Measurements from ENCODE around the gene DCP1A. TPM values are rescaled to one million over a fixed set of nuclear protein-coding genes. Genes with fewer than 3 reads are reported as not detected.
"Not testable (repeated sequence)": the region's sequence is repeated elsewhere in the genome, so short reads cannot be mapped to it uniquely, and the experiment has no call there.

The DCP1A gene
- total and polyA plus RNA-seq, 5 donors from 2014 or later: 47.7 to 63.6 (median 50.6) TPM

GRCh38 chr3:53300826-53301225 is 46.5 kb downstream of the DCP1A start:
- H3K36me3 ChIP-seq (ENCODE audit: control insufficient read depth, insufficient read depth, low read length): peaks cover 59% of the 10 kb centered on the region
- H3K4me3 ChIP-seq (ENCODE audit: low read depth, low read length): no peak overlapping the region
- no peaks in the 10 kb centered on the region for H3K4me1 ChIP-seq (ENCODE audit: control insufficient read depth, insufficient read depth, low read length, poor library complexity, severe bottlenecking)
- H3K27me3 ChIP-seq (ENCODE audit: control insufficient read depth, insufficient read depth, low read length): no peaks in the 10 kb centered on the region
- DNase-seq (no peak), ATAC-seq (ENCODE audit: low read depth in 2 of 2) (no peak)
- Mint-ChIP-seq H3K4me3 (no peak overlapping the region), H3K36me3 (peaks cover 28% of the 10 kb centered on the region), H3K27ac (no peak overlapping the region), H3K4me1 (peaks cover 4 to 8% (median 4%) of the 10 kb centered on the region in 4 donors), H3K27me3 (no peaks in the 10 kb centered on the region), H3K9me3 (no peaks in the 10 kb centered on the region)
- no peaks in the 10 kb centered on the region for H3K9me3 ChIP-seq (ENCODE audit: control insufficient read depth in 2 of 2, low read length in 2 of 2)
- H3K27ac ChIP-seq (ENCODE audit: insufficient read depth, low read length, poor library complexity, severe bottlenecking): no peak overlapping the region

- H3K27ac Mint-ChIP-seq; H3K4me1 Mint-ChIP-seq; H3K9me3 ChIP-seq (ENCODE audit: control insufficient read depth in 2 of 2, low read length in 2 of 2); H3K27me3 ChIP-seq (ENCODE audit: control insufficient read depth, insufficient read depth, low read length); H3K27me3 Mint-ChIP-seq; H3K4me3 ChIP-seq (ENCODE audit: low read depth, low read length); H3K4me1 ChIP-seq (ENCODE audit: control insufficient read depth, insufficient read depth, low read length, poor library complexity, severe bottlenecking); H3K9me3 Mint-ChIP-seq; H3K4me3 Mint-ChIP-seq; H3K27ac ChIP-seq (ENCODE audit: insufficient read depth, low read length, poor library complexity, severe bottlenecking): not testable (repeated sequence)
- peaks cover 25% of the 10 kb centered on the region for H3K36me3 Mint-ChIP-seq
- peaks cover 59% of the 10 kb centered on the region for H3K36me3 ChIP-seq (ENCODE audit: control insufficient read depth, insufficient read depth, low read length)
- DNase-seq: peak in 2 of 3 donors; percentile 58 to 59
- peak; percentile 61 to 73 for ATAC-seq (ENCODE audit: low read depth in 2 of 2)
Measured at GRCh38 chr3:53299611-53300023, 47.7 kb downstream of the DCP1A start.

GRCh38 chr3:53295410-53295809 is 51.9 kb downstream of the DCP1A start:
- Mint-ChIP-seq H3K4me3 (no peak overlapping the region), H3K4me1 (peaks cover 4 to 8% (median 5%) of the 10 kb centered on the region in 4 donors), H3K27ac (no peak overlapping the region), H3K27me3 (no peaks in the 10 kb centered on the region), H3K9me3 (no peaks in the 10 kb centered on the region), H3K36me3 (peaks cover 20% of the 10 kb centered on the region)
- no peaks in the 10 kb centered on the region for H3K9me3 ChIP-seq (ENCODE audit: control insufficient read depth in 2 of 2, low read length in 2 of 2)
- peaks cover 43% of the 10 kb centered on the region for H3K36me3 ChIP-seq (ENCODE audit: control insufficient read depth, insufficient read depth, low read length)
- H3K4me1 ChIP-seq (ENCODE audit: control insufficient read depth, insufficient read depth, low read length, poor library complexity, severe bottlenecking): no peaks in the 10 kb centered on the region
- H3K27me3 ChIP-seq (ENCODE audit: control insufficient read depth, insufficient read depth, low read length): no peaks in the 10 kb centered on the region
- ATAC-seq (ENCODE audit: low read depth in 2 of 2) (no peak), DNase-seq (no peak)
- H3K27ac ChIP-seq (ENCODE audit: insufficient read depth, low read length, poor library complexity, severe bottlenecking): no peak overlapping the region
- no peak overlapping the region for H3K4me3 ChIP-seq (ENCODE audit: low read depth, low read length)

- DNase-seq: no peak
- Histone ChIP-seq H3K4me1 (ENCODE audit: control insufficient read depth, insufficient read depth, low read length, poor library complexity, severe bottlenecking) (no peaks in the 10 kb centered on the region), H3K4me3 (ENCODE audit: low read depth, low read length) (no peak overlapping the region), H3K27me3 (ENCODE audit: control insufficient read depth, insufficient read depth, low read length) (no peaks in the 10 kb centered on the region), H3K36me3 (ENCODE audit: control insufficient read depth, insufficient read depth, low read length) (peaks cover 43% of the 10 kb centered on the region), H3K27ac (ENCODE audit: insufficient read depth, low read length, poor library complexity, severe bottlenecking) (no peak overlapping the region), H3K9me3 (ENCODE audit: control insufficient read depth in 2 of 2, low read length in 2 of 2) (no peaks in the 10 kb centered on the region)
- H3K9me3 Mint-ChIP-seq: no peaks in the 10 kb centered on the region
- peaks cover 0 to 2% (median 0%) of the 10 kb centered on the region in 4 donors for H3K4me1 Mint-ChIP-seq
- ATAC-seq (ENCODE audit: low read depth in 2 of 2): no peak
- no peak overlapping the region for H3K4me3 Mint-ChIP-seq
- H3K27ac Mint-ChIP-seq: peak overlapping the region in 1 of 3 donors; percentile 26
- H3K27me3 Mint-ChIP-seq: no peaks in the 10 kb centered on the region
- H3K36me3 Mint-ChIP-seq: peaks cover 25% of the 10 kb centered on the region
Measured at GRCh38 chr3:53293867-53294266, 53.5 kb downstream of the DCP1A start.

- no peaks in the 10 kb centered on the region for H3K9me3 ChIP-seq (ENCODE audit: control insufficient read depth in 2 of 2, low read length in 2 of 2)
- no peaks in the 10 kb centered on the region for H3K27me3 ChIP-seq (ENCODE audit: control insufficient read depth, insufficient read depth, low read length)
- Mint-ChIP-seq H3K27me3 (no peaks in the 10 kb centered on the region), H3K4me1 (peaks cover 0 to 2% (median 0%) of the 10 kb centered on the region in 4 donors), H3K27ac (no peak overlapping the region), H3K36me3 (peaks cover 46% of the 10 kb centered on the region), H3K4me3 (no peak overlapping the region), H3K9me3 (no peaks in the 10 kb centered on the region)
- DNase-seq: no peak
- no peak for ATAC-seq (ENCODE audit: low read depth in 2 of 2)
- H3K4me3 ChIP-seq (ENCODE audit: low read depth, low read length): no peak overlapping the region
- no peak overlapping the region for H3K27ac ChIP-seq (ENCODE audit: insufficient read depth, low read length, poor library complexity, severe bottlenecking)
- H3K4me1 ChIP-seq (ENCODE audit: control insufficient read depth, insufficient read depth, low read length, poor library complexity, severe bottlenecking): no peaks in the 10 kb centered on the region
- H3K36me3 ChIP-seq (ENCODE audit: control insufficient read depth, insufficient read depth, low read length): peaks cover 56% of the 10 kb centered on the region
Measured at GRCh38 chr3:53288214-53288613, 59.1 kb downstream of the DCP1A start.

- peaks cover 46% of the 10 kb centered on the region for H3K36me3 Mint-ChIP-seq
- Histone ChIP-seq H3K27me3 (ENCODE audit: control insufficient read depth, insufficient read depth, low read length) (no peaks in the 10 kb centered on the region), H3K27ac (ENCODE audit: insufficient read depth, low read length, poor library complexity, severe bottlenecking) (no peak overlapping the region), H3K36me3 (ENCODE audit: control insufficient read depth, insufficient read depth, low read length) (peaks cover 55% of the 10 kb centered on the region), H3K4me1 (ENCODE audit: control insufficient read depth, insufficient read depth, low read length, poor library complexity, severe bottlenecking) (no peaks in the 10 kb centered on the region), H3K4me3 (ENCODE audit: low read depth, low read length) (no peak overlapping the region), H3K9me3 (ENCODE audit: control insufficient read depth in 2 of 2, low read length in 2 of 2) (no peaks in the 10 kb centered on the region)
- no peak overlapping the region for H3K4me3 Mint-ChIP-seq
- DNase-seq (no peak), ATAC-seq (ENCODE audit: low read depth in 2 of 2) (no peak)
- H3K9me3 Mint-ChIP-seq: no peaks in the 10 kb centered on the region
- no peaks in the 10 kb centered on the region for H3K4me1 Mint-ChIP-seq
- no peaks in the 10 kb centered on the region for H3K27me3 Mint-ChIP-seq
- peak overlapping the region in 1 of 3 donors; percentile 20 for H3K27ac Mint-ChIP-seq
Measured at GRCh38 chr3:53287131-53287629, 60.2 kb downstream of the DCP1A start.

GRCh38 chr3:53286727-53287126 is 60.6 kb downstream of the DCP1A start:
- peaks cover 45% of the 10 kb centered on the region for H3K36me3 Mint-ChIP-seq
- Histone ChIP-seq H3K9me3 (ENCODE audit: control insufficient read depth in 2 of 2, low read length in 2 of 2) (no peaks in the 10 kb centered on the region), H3K27me3 (ENCODE audit: control insufficient read depth, insufficient read depth, low read length) (no peaks in the 10 kb centered on the region), H3K36me3 (ENCODE audit: control insufficient read depth, insufficient read depth, low read length) (peaks cover 51% of the 10 kb centered on the region), H3K4me1 (ENCODE audit: control insufficient read depth, insufficient read depth, low read length, poor library complexity, severe bottlenecking) (no peaks in the 10 kb centered on the region), H3K4me3 (ENCODE audit: low read depth, low read length) (no peak overlapping the region), H3K27ac (ENCODE audit: insufficient read depth, low read length, poor library complexity, severe bottlenecking) (no peak overlapping the region)
- ATAC-seq (ENCODE audit: low read depth in 2 of 2) (no peak), DNase-seq (no peak)
- no peaks in the 10 kb centered on the region for H3K4me1 Mint-ChIP-seq
- H3K4me3 Mint-ChIP-seq: no peak overlapping the region
- no peaks in the 10 kb centered on the region for H3K9me3 Mint-ChIP-seq
- no peaks in the 10 kb centered on the region for H3K27me3 Mint-ChIP-seq
- peak overlapping the region in 1 of 3 donors; percentile 20 for H3K27ac Mint-ChIP-seq

GRCh38 chr3:53282581-53282980 is 64.8 kb downstream of the DCP1A start:
- ATAC-seq (ENCODE audit: low read depth in 2 of 2) (no peak), DNase-seq (no peak)
- H3K36me3 ChIP-seq (ENCODE audit: control insufficient read depth, insufficient read depth, low read length): peaks cover 28% of the 10 kb centered on the region
- no peak overlapping the region for H3K27ac ChIP-seq (ENCODE audit: insufficient read depth, low read length, poor library complexity, severe bottlenecking)
- no peak overlapping the region for H3K27ac Mint-ChIP-seq
- no peaks in the 10 kb centered on the region for H3K27me3 ChIP-seq (ENCODE audit: control insufficient read depth, insufficient read depth, low read length)
- no peaks in the 10 kb centered on the region for H3K9me3 ChIP-seq (ENCODE audit: control insufficient read depth in 2 of 2, low read length in 2 of 2)
- no peaks in the 10 kb centered on the region for H3K4me1 ChIP-seq (ENCODE audit: control insufficient read depth, insufficient read depth, low read length, poor library complexity, severe bottlenecking)
- H3K27me3 Mint-ChIP-seq: no peaks in the 10 kb centered on the region
- peaks cover 0 to 2% (median 0%) of the 10 kb centered on the region in 4 donors for H3K4me1 Mint-ChIP-seq
- no peak overlapping the region for H3K4me3 Mint-ChIP-seq
- H3K4me3 ChIP-seq (ENCODE audit: low read depth, low read length): no peak overlapping the region
- H3K36me3 Mint-ChIP-seq: peaks cover 35% of the 10 kb centered on the region
- H3K9me3 Mint-ChIP-seq: no peaks in the 10 kb centered on the region
